Measurements from ENCODE around the gene CDKN2AIPNL.

- TF ChIP-seq POLR2A (IDR thresholded peaks at IDR 0.05) (no peak), CTCF (IDR thresholded peaks at IDR 0.05) (no peak)
Observed at GRCh38 chr5:134449167-134449566, 37.5 kb upstream of the CDKN2AIPNL start.
